Right kidney (tissue), 1 donor: ENCODE data around the gene JARID2.
"Not testable (repeated sequence)": the region's sequence is repeated elsewhere in the genome, so short reads cannot be mapped to it uniquely, and the experiment has no call there.

Experiments used
- DNase-seq: peaks from one replicate; pipeline ENCODE4 v3.0.0-alpha.2; 2016

The JARID2 gene

DNA sequence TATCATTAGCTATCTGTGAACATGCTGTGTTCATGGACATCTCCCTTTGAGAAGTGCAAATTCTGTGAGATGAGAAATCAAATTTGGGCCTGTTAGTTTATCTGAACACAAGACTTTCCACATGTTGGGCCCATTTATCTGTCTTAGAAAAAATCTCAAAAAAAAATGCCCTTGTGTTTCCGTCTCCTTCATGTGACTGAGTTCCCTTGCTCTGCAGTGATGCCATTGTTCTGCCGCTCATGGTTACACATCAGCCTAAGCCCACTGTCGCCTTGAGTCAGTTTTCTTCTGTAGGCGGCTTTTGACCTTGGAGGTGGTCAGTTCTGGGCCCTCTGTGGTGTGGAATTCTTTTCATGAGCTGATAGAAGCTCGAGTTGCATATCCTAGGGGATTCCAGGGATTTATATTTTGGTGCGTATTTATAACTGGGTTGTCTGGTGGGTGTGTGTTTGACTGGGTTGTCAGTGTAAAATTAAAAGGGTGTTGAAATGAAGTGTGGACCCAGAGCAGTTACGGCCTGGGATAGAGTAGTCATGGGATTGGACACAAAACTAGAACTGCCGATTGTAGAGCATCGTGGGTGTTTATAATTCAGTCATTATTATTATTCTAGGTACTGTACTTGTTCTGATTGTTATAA lies 156.7 kb downstream of the JARID2 start:
- no peak for DNase-seq

DNA sequence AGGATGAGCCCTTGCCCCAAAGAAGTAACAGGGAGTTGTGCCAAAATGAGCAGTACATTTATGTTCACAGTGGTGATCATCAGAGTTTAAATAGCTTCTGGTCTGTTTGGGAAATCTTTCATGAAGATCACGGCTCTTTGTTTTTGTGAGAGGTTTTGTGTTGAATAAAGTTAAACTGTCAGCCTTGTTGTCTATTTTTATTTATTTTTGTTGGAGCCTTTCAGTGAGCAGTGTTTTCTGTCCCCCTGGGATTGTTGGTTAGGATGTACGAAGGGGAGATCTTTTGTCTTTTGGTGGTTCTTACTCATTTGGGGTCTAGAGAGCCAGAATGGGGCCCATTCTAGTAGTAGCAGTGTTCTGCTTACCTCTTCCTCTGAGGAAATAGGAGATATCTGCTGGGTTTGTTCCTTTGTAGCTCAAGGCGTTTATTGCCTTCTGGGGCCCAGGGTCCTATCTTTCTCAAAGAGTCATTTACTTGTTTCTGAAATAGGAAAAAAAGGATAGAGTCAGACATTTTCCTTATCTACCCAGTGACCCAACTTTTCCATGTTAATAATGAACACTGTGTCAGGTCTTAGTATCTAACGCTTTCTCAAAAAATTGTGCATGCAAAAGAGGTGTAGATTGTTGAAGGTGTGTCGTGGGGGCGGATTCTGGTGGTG lies 157.4 kb downstream of the JARID2 start:
- no peak for DNase-seq

DNA sequence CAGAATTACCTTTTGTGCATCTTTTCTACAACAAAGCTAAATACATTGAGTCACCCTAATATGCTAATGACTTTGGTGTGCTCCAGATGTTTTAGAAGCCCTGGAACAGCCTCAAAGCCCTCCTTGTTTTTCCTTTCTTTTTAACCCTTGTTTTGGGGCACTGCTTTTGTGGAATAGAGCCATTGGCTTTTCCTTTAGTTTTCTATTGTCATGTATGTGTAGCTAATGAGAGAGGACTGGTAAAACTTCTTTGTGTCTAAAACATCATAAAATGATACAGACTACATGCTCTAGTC lies 158.8 kb downstream of the JARID2 start:
- no peak for DNase-seq

DNA sequence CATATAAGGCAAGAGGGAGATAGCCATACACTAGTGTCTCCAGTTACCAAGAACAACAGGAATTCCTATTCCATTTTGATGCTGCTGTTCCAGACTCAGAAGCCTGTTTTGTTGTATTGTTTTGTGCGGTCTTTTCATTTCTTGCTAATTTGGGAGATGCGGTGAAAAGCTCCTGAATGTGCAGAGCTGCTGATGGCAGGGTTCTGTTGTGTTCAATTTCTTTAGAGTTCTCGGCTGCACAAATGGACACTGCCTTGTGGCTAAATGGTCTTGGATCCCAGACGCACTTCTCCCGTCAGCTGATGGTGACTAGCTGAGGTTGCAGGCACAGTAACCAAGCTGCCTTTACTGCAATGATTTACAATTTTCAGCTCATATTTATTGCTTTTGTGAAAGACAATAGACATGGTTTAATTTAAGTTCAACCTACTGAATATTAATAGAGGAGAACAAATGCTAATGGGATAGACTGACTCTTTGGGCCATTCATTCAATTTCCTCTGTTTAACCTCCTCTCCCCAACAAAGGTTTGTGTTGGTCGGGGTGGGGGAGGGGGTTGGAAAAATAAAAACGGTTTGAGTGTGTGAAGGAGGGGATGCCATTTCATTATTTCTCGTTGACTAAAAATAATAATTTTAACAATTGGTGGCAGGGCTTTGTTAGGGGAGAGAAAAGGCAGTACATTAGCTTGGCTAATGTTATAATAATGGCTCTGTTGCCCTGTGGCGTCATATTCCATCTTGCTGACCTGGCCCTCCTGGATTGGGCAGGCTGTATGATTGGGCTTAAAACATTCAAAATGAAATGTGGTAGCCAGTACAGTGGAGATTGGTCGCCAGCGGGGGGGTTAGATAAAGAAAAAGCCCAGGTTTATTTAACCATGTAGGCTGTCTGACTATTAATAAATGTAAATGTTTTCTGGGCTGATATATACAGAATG lies 159.5 kb downstream of the JARID2 start:
- no peak for DNase-seq

DNA sequence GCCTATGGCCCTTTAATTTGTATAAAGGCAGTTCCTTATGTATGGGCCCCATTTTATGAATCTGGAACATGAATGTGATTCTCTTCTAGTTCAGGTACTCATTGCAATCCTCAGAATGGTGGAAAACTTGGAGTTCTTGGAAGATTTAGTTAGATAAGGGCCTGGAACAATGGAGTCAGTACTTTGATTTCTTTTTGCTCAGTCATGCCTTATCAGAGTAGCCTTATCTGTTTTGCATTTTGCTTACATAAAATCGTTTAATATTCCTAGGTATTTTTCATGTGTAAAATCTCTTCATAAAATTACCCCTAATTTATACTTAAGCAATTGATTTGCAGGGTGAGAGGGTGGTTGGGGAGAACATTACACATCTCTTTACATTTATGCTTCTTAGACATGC lies 160.6 kb downstream of the JARID2 start:
- no peak for DNase-seq

DNA sequence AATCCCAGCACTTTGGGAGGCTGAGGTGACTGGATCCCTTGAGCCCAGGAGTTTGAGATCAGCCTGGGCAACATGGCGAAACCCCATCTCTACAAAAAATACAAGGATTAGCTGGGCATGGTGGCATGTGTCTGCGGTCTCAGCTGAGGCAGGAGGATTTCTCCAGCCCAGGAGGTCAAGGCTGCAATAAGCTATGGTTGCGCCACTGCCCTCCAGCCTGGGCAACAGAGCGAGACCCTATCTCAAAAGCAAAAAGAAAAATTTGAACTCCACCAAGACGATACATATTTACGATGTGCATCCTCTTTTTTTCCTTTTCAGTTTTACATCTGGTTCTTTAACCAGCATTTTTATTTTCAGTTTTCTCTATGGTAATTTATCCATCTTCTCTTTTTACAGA lies 162.1 kb downstream of the JARID2 start:
- no peak for DNase-seq

DNA sequence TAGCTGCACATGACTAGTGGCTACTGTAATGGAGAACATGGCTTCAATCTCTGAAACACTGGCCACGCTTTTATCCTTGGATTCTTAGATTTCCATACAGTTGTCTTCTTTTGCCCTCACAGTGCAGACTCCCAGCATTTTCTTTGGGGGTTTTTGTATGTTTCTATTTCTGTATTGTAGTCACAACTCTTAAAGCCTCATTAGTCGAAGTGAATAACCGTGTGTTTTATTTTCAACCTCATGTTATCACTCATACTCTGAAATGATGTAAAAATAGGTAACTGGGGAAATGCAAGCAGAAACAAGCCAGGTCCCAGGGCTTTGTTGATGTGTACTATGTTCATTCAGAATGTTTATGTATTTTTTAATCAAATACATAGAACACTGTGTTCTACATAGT lies 162.9 kb downstream of the JARID2 start:
- DNase-seq, result no peak

DNA sequence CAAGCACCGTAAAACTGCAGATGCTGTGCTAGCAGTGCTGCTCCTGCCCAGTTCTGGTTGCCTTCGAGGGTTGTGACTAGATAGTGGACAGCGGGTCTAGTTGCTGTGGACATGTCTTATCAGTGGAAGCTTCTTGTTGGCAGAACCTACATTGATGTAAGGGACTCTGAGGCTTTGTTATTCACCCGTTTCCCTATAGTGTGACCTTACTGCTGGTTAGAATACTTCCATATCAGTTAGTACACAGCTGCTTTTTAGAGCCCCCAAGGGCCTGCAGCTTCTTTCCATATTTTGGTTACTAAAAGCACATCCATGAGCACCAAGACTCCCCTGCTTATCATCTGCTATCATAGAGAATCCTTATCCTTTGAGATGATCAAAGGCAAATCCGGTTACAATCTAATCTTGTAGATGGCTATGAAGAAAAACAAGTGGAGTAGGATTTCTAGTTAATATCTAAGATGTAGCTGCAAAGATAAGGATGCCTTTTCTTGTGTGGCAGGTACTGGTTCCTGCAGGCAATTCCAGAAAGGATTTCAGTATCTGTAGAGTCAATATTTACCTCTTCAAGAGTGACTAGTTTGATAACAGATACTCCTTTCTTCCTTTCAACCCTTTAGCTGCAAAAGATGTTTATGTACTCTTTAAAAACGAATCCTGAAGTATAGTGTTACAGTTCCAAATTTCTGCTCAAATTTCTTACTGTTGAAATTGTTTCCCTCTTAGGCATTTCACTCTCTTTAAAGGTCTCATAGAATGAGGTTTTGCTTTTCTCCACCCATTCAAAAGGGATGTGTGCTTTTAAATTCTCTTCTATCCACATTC lies 163.6 kb downstream of the JARID2 start:
- no peak for DNase-seq

DNA sequence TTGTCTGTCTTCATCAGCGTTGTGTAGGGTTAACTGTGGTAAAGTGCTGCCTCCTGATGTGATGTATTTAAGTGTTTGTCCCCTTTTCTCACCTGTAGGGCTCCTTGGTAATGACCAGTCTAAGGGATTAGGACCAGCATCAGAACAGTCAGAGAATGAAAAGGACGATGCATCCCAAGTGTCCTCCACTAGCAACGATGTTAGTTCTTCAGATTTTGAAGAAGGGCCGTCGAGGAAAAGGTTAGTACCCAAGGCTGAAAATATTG lies 164.2 kb downstream of the JARID2 start:
- no peak for DNase-seq

DNA sequence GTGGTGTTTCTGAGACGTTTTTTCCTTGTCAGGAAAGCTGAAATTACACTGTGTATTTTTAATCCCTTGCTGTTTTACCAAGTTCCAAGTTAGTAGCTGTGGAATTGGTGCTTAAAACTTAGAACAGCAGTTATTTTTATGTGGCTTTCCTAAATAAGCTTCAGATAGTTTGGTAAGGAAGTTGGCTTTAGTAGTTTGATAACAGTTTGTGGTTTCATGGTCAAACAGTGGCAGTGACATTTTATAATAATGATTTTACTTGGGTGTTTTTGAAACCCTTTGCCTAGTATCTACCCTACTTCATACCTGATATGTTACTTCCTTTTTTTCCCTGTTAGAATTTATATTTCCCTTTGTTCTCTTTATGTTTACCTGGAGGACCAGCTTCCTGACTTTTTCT lies 164.9 kb downstream of the JARID2 start:
- DNase-seq, result no peak

DNA sequence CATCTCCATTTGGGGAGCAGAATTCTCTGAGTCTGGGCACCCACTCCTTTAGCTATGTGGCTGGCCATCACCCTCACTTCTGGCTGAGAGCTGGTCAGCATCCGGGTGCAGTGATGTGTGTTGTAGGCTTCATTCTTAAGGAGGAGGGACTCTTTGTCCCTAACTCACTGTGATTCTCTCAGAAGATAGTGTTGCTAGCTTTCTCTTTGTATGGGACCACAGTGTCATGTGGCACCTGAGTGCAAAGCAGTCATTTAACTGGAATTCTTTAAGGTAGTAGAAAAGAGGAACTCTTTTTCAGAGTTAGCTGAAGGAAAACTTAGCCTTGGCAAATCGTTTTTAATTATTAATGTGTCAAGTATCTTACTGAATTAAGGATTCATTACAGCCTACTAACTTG lies 165.9 kb downstream of the JARID2 start:
- no peak for DNase-seq

DNA sequence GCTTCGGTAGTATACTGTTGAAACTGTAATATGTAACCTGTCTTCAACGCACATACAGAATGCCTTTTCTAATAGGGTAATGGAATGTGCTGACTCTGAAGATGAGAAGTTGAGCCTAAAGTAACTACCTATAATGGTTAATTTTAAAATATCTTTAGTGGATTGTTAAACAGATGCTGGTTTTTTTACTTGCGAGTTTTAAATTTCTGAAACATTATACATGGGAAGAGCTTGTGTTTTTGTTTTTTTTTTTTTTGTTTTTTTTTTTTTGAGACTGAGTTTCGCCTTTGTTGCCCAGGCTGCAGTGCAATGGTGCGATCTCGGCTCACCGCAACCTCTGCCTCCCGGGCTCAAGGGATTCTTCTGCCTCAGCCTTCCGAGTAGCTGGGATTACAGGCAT lies 166.9 kb downstream of the JARID2 start:
- no peak for DNase-seq

DNA sequence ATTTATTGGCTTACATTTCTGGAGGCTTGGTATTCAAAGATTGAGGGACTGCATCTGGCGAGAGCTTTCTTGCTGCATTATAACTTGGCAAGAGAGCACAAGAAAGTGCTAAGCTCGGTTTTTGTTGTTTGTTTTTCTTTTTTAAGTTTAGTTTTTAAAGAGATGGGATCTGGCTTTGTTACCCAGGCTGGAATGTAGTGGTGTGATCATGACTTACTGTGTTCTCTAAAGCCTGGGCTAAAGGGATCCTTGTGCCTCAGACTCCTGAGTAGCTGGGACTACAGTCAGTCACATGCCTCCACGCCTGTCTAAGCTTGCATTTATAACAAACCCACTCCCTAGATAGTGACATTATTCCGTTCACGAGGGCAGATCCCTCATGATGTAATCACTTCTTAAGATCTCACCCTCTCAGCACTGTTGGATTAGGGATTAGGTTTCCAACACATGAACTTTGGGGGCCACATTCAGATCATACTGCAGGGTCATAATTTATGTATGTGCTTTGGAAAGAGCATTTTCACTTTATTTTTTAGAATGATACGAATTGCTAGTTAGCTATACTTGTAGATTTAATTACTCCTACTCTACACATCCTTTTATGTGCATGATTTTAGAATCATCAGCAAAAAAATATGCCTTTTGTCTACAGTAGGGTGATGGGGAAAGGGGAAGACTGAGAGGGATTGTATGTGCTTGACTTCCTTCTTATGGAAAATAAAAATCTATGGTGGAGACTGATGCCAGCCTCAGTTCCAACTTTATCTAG lies 167.8 kb downstream of the JARID2 start:
- no peak for DNase-seq

DNA sequence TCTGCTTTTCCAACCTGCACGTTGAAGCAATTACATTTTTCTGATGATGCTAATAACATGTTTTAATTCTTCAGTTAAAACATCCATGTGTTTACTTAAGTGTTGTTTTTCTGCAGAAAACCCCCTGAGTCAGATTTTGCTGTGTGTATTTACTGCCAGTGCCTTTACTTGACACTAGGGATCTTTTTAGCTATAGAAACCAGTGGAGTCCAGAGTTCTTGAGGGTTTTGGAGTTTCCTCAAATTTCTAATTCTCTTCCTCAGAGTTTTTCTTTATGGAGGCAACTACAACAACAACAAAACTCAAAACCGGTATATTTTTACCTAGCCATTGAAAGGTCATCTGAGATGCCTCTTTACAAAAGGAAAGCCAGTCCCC lies 168.4 kb downstream of the JARID2 start:
- no peak for DNase-seq

DNA sequence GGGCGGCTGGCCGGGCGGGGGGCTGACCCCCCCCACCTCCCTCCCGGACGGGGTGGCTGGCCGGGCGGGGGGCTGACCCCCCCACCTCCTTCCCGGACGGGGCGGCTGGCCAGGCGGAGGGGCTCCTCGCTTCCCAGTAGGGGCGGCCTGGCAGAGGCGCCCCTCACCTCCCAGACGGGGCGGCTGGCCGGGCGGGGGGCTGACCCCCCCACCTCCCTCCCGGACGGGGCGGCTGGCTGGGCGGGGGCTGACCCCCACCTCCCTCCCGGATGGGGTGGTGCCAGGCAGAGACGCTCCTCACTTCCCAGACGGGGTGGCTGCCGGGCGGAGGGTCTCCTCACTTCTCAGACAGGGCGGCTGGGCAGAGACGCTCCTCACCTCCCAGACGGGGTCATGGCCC lies 169.8 kb downstream of the JARID2 start:
- DNase-seq, result not testable (repeated sequence)

DNA sequence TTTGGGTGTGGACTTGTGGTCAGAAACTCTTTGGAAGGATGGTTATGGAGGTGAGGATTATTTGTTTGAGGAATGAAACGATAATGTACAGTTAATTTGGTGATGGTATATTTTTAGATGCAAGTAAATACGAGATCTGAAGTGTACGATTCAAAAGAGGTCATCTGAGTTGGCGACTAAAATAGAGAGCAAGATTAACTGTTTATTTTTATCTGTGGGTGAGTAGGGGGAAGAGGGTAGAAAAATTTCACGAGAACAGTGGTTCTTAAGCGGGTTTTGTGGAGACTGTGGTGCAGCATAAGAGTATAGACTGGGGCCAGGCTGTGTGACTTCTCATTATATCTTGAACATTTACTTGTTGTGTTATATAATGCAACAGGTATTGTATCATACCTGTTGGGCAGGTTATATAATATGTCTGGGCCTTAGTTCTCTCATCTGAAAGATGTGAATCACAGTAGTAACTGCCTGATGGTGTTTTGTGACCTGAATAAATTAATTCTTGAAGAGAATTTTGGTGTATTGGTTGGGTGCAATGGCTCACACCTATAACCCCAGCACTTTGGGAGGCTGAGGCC lies 171.2 kb downstream of the JARID2 start:
- DNase-seq, result no peak

DNA sequence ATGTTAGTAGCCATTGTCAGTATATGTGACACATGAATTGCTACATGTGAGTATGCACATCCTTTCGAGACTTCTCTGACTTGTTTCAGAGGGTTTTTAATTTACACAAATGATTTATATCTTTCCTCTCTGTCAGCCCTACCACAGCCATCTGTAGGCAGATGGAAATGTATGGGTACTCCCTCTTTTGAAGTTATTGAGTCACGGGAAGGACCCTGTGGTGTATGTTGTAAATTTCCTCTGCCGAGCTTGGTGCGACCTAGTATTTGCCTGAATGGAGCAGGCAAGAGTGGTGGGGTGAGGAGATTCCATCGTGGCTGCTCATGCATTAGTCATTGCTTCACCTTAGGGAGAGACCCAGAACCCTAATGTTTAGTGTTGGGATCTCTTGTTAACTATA lies 171.9 kb downstream of the JARID2 start:
- no peak for DNase-seq

DNA sequence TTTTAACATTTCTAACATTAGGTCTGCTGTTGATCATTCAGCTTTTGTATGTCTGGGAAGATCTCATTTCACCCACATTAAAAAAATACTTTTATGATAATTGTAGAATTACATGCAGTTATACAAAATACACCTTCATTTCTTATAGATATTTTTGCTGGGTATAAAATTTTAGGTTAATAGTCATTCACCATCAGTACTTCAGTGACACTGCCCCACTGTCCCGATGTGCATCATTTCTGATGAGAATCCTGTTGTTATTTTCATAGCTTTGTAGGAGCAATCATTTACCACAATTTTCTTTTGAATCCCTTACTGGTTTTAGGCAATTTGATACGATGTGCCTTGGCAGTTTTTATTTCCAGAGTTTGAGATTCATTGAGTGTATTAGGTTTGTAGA lies 173.6 kb downstream of the JARID2 start:
- no peak for DNase-seq

DNA sequence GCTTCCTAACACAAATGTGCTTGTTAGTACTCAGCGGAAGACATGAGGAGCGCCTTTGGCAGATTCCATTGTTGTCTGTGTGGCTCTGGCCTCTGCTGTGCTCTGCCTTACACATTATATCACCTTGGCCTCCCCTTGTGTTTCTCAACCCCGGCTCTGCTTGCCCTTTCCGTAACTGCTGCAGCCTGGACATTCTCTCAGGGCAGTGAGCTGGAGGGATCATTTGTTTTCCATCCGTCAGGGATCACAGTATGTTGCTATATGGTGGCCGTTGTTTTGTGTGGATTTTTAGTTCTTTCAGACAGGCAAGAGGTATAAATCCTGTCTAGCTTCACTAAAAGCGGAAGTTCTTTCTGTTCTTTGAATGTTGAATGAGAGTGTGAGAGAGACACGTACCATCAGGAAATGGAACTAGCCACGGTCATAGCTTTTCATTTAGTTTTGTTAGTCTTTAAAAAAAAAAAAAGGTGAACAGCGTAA lies 175.1 kb downstream of the JARID2 start:
- no peak for DNase-seq

DNA sequence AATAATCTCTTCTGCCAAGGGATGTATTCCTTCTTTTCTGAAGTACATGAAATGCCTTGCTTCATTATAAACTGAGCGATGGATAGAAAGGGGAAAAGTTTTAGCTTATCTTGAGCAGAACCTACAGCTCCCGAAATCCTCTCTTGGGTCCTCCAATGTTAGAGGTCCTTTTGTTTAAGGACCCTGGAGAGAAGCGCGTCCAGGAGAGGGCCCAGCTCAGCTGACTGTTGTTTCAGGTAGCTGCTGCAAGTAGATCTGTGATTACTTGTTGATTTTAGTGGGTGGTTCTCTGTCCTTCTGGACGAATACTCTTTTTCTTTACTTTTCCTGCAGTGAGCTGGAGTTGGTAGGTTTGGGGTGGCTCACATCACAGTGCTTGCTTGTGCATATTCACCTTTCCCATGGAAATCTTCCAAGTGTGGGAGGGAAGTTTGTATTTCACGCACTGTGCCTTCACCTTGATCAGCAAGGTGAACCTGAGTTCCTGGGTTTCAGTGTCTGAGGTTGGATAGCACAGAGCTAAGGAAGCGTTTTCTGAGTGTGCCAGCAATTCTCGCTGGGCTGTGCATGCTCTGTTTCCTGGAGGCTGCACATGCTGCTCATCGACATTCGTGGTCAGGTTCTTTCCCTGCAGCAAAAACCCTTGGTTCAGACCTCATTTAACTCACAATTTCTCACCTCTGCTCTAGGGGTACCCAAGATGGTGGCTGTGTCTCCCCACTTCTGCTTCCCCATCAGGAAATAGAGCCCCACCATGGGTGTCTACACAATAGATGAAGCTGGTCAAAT lies 176.3 kb downstream of the JARID2 start:
- DNase-seq, result no peak
